Endodermal cell (in vitro differentiated cells): Measurements from ENCODE around the gene TMEM62. TPM values are rescaled to one million over a fixed set of nuclear protein-coding genes. Genes with fewer than 3 reads are reported as not detected.

Experiments used
- DNase-seq: peaks from one replicate; pipeline ENCODE4 v3.0.0-alpha.2; 2017
- H3K27ac ChIP-seq: 2 replicates; pipeline ENCODE4 v1.5.1; 2013; ENCODE audit warnings: mild to moderate bottlenecking, low read depth, low read length, moderate library complexity
- H3K27me3 ChIP-seq: 2 replicates; pipeline ENCODE4 v1.6.1; 2013; ENCODE audit warnings: mild to moderate bottlenecking, low read length, moderate library complexity; ENCODE audit not compliant: insufficient read depth, control insufficient read depth, poor library complexity, severe bottlenecking
- H3K36me3 ChIP-seq: 2 replicates; pipeline ENCODE4 v1.7.0; 2013; ENCODE audit warnings: mild to moderate bottlenecking, low read length, moderate library complexity; ENCODE audit not compliant: control insufficient read depth, insufficient read depth
- H3K4me1 ChIP-seq: one replicate; pipeline ENCODE4 v1.7.0; 2013; ENCODE audit warnings: low read length; ENCODE audit not compliant: control insufficient read depth, insufficient read depth
- H3K4me3 ChIP-seq: 2 replicates; pipeline ENCODE4 v1.5.1; 2013; ENCODE audit warnings: mild to moderate bottlenecking, low read length, moderate library complexity
- H3K9ac ChIP-seq: 2 replicates; pipeline ENCODE4 v1.6.1; 2013; ENCODE audit warnings: mild to moderate bottlenecking, low read length, moderate library complexity; ENCODE audit not compliant: poor library complexity, severe bottlenecking; ENCODE audit errors: extremely low read depth
- H3K9me3 ChIP-seq: 2 replicates; pipeline ENCODE4 v1.6.1; 2013; ENCODE audit warnings: mild to moderate bottlenecking, low read length, moderate library complexity; ENCODE audit not compliant: control insufficient read depth
- H3K27ac Mint-ChIP-seq: 2 replicates; pipeline ENCODE4 v1.8.0; 2020; ENCODE audit warnings: mixed read lengths
- H3K27me3 Mint-ChIP-seq: 2 replicates; pipeline ENCODE4 v1.8.0; 2021; ENCODE audit warnings: mild to moderate bottlenecking, mixed read lengths; ENCODE audit not compliant: insufficient read depth
- H3K36me3 Mint-ChIP-seq: 2 replicates; pipeline ENCODE4 v1.8.0; 2020; ENCODE audit warnings: low read depth, mixed read lengths
- H3K4me1 Mint-ChIP-seq: 2 replicates; pipeline ENCODE4 v1.8.0; 2020; ENCODE audit warnings: mixed read lengths
- H3K4me3 Mint-ChIP-seq: 2 replicates; pipeline ENCODE4 v1.8.0; 2020; ENCODE audit warnings: mild to moderate bottlenecking, moderate library complexity, mixed read lengths
- H3K9me3 Mint-ChIP-seq: 2 replicates; pipeline ENCODE4 v1.8.0; 2020; ENCODE audit warnings: mild to moderate bottlenecking, mixed read lengths
- CTCF ChIP-seq: fragments of 200-600 bp; sonication (generic); conservative IDR thresholded peaks from 2 replicates; pipeline ENCODE4 v1.5.0; 2021; ENCODE audit warnings: antibody characterized with exemption, mild to moderate bottlenecking
- WGBS, 2 experiments: methylation state at CpG; one replicate each; pipeline versions ENCODE4 v1.1.5 to v1.1.7; 2013; ENCODE audit warnings: missing lambda C conversion rate in 2 of 2, mixed read lengths in 1 of 2; ENCODE audit not compliant: insufficient coverage in 1 of 2, insufficient read length in 1 of 2; 5-methylcytosine and 5-hydroxymethylcytosine counted together
- total RNA-seq, 2 donors: library from RNA; stranded (reverse); fragmentation: NEBNext Ultra II Directional in 1 of 2; extraction: Animal tissue kit (Norgen Biotek cat#: 25700) in 1 of 2; gene quantifications; 2 replicates in 1 of 2; 3 replicates in 1 of 2; pipeline ENCODE4 v1.2.1, GENCODE V29; 2021

Gene TMEM62
- total RNA-seq, 2 donors from 2014 or later, result 8.1 to 10.2 TPM

GRCh38 chr15:43132830-43133429 lies 456 bp upstream of the TMEM62 start:
- DNase-seq, result peak; percentile 54
- Mint-ChIP-seq H3K4me3 (peak overlapping the region; percentile 72), H3K27me3 (peaks cover 28% of the 10 kb centered on the region), H3K4me1 (peaks cover 10% of the 10 kb centered on the region), H3K9me3 (peaks cover 17% of the 10 kb centered on the region), H3K27ac (peak overlapping the region; percentile 79), H3K36me3 (peaks cover 8% of the 10 kb centered on the region)
- no peak overlapping the region for H3K27ac ChIP-seq
- 20 to 37% methylated on average over 6 to 19 of the region's 20 CpGs for WGBS, 2 experiments
- H3K4me3 ChIP-seq, result peak overlapping the region; percentile 91
- peaks cover 16% of the 10 kb centered on the region for H3K27me3 ChIP-seq
- H3K9ac ChIP-seq, result peak overlapping the region; percentile 68
- H3K36me3 ChIP-seq, result peaks cover 9% of the 10 kb centered on the region
- TF ChIP-seq CTCF, result no peak
- peaks cover 15% of the 10 kb centered on the region for H3K9me3 ChIP-seq
- H3K4me1 ChIP-seq, result peaks cover 3% of the 10 kb centered on the region

DNA sequence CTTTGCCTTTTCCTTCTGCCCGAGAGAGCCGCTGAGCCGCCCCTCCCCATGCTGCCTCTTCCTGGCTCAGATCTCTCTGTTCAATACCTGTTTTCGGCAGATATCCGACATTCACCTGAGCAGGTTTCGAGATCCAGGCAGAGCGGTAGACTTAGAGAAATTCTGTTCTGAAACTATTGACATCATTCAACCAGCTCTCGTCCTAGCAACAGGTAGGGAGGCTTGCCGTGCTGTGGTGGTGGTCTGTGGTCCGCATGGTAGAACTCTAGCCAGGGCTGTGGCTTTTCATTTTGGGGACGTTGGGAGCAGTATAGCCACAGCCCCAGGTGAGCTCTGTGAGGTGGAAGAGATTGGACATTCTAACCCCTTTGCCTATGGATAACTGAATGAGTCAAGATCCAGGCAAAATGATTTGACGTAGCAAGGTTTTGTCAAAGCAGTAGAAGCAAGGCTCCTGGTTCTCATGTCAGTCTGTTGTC lies 810 bp downstream of the TMEM62 start:
- H3K36me3 Mint-ChIP-seq, result peaks cover 19% of the 10 kb centered on the region
- H3K9ac ChIP-seq, result peak overlapping the region; percentile 68

DNA sequence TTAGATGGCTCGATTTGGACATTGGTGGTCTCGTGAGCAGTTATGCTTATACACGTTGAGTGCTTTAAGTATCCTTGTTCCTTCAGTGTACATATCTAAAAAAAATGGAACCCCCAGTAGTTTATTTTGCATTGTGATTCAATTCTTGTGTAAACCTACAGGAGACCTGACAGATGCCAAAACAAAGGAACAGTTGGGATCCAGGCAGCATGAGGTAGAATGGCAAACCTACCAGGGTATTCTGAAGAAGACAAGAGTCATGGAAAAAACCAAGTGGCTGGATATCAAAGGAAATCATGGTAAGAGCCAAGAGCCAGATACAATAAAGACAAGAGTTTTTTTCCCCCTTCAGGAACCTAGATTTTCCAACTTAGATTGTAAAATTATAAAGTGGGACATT lies 2.0 kb downstream of the TMEM62 start:
- H3K27ac ChIP-seq, result no peak overlapping the region
- H3K9ac ChIP-seq, result no peak overlapping the region
- Mint-ChIP-seq H3K4me1 (peaks cover 10% of the 10 kb centered on the region), H3K27ac (no peak overlapping the region), H3K36me3 (peaks cover 27% of the 10 kb centered on the region), H3K9me3 (no peaks in the 10 kb centered on the region), H3K4me3 (no peak overlapping the region), H3K27me3 (peaks cover 22% of the 10 kb centered on the region)
- peaks cover 16% of the 10 kb centered on the region for H3K27me3 ChIP-seq
- no peak for TF ChIP-seq CTCF
- WGBS, 2 experiments, result 48 to 62% methylated on average over 3 of the region's 3 CpGs
- peaks cover 33% of the 10 kb centered on the region for H3K36me3 ChIP-seq
- no peaks in the 10 kb centered on the region for H3K9me3 ChIP-seq
- H3K4me3 ChIP-seq, result no peak overlapping the region
- peaks cover 3% of the 10 kb centered on the region for H3K4me1 ChIP-seq
- no peak for DNase-seq

More for the DNA sequence above, 810 bp downstream of the TMEM62 start:
- peaks cover 28% of the 10 kb centered on the region for H3K27me3 Mint-ChIP-seq
- WGBS, 2 experiments, result 26 to 35% methylated on average over 9 to 12 of the region's 12 CpGs
- peak overlapping the region; percentile 65 for H3K27ac Mint-ChIP-seq
- H3K4me1 ChIP-seq, result peaks cover 3% of the 10 kb centered on the region
- H3K36me3 ChIP-seq, result peaks cover 21% of the 10 kb centered on the region
- peaks cover 16% of the 10 kb centered on the region for H3K27me3 ChIP-seq
- no peak overlapping the region for H3K27ac ChIP-seq
- peak overlapping the region; percentile 72 for H3K4me3 Mint-ChIP-seq
- TF ChIP-seq CTCF, result no peak
- H3K4me1 Mint-ChIP-seq, result peaks cover 10% of the 10 kb centered on the region
- peaks cover 5% of the 10 kb centered on the region for H3K9me3 Mint-ChIP-seq
- H3K9me3 ChIP-seq, result peaks cover 4% of the 10 kb centered on the region
- peak; percentile 61 for DNase-seq
- H3K4me3 ChIP-seq, result peak overlapping the region; percentile 91
